GM18909 (cell line): Measurements from ENCODE around the gene MXRA5.
"Not testable (repeated sequence)": the region's sequence is repeated elsewhere in the genome, so short reads cannot be mapped to it uniquely, and the experiment has no call there.

Experiments used
- ATAC-seq: cut with Tn5 transposase; IDR thresholded peaks from one replicate; pipeline ENCODE4 v1.9.1; 2021; ENCODE audit warnings: mild to moderate bottlenecking; ENCODE audit not compliant: unreplicated experiment, poor library complexity

MXRA5 gene, protein sequence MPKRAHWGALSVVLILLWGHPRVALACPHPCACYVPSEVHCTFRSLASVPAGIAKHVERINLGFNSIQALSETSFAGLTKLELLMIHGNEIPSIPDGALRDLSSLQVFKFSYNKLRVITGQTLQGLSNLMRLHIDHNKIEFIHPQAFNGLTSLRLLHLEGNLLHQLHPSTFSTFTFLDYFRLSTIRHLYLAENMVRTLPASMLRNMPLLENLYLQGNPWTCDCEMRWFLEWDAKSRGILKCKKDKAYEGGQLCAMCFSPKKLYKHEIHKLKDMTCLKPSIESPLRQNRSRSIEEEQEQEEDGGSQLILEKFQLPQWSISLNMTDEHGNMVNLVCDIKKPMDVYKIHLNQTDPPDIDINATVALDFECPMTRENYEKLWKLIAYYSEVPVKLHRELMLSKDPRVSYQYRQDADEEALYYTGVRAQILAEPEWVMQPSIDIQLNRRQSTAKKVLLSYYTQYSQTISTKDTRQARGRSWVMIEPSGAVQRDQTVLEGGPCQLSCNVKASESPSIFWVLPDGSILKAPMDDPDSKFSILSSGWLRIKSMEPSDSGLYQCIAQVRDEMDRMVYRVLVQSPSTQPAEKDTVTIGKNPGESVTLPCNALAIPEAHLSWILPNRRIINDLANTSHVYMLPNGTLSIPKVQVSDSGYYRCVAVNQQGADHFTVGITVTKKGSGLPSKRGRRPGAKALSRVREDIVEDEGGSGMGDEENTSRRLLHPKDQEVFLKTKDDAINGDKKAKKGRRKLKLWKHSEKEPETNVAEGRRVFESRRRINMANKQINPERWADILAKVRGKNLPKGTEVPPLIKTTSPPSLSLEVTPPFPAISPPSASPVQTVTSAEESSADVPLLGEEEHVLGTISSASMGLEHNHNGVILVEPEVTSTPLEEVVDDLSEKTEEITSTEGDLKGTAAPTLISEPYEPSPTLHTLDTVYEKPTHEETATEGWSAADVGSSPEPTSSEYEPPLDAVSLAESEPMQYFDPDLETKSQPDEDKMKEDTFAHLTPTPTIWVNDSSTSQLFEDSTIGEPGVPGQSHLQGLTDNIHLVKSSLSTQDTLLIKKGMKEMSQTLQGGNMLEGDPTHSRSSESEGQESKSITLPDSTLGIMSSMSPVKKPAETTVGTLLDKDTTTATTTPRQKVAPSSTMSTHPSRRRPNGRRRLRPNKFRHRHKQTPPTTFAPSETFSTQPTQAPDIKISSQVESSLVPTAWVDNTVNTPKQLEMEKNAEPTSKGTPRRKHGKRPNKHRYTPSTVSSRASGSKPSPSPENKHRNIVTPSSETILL (N-terminal part only)

DNA sequence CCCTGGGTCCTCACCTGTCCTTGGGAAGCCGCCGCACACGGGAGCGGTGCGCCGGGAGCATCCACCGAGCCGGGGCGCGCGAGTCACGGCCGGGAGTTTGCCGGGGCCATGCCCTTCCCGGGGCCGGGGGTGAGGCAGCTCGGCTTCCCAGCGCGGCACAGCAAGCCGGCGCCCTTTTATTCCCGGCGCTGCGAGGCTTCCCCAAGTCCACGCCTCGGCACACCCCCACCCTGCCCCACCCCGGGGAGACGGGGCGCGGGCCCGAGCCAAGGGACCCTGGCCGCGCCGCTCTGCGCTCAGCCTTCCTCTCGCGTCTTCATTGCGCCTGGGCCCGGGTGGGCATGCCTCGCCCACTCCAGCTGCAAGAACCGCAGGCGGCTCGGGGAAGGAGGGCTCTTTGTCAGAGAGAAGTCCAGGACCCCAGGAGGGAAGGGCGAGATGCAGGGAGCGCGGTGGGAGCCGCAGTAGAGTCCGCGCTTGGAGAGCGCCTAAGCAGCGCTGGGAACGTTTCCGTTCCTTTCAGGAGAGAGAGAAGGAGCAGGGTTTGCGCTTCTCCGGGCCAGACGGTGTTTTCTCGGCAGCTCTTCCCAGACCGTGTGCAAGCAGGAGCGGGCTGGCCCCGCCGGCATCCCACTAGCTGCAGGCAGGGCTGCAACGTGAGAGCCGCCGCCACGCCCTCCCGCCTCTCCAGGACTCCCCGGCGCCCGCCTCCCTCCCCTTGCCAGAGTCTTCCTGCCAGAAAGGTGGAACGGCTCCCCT, at the start of gene MXRA5:
Gene MXRA5, minus strand, starts transcription at position 152 of the 759 bp plus-strand sequence. CDS start 2,819 bp downstream, outside the sequence.
- no peak for ATAC-seq

DNA sequence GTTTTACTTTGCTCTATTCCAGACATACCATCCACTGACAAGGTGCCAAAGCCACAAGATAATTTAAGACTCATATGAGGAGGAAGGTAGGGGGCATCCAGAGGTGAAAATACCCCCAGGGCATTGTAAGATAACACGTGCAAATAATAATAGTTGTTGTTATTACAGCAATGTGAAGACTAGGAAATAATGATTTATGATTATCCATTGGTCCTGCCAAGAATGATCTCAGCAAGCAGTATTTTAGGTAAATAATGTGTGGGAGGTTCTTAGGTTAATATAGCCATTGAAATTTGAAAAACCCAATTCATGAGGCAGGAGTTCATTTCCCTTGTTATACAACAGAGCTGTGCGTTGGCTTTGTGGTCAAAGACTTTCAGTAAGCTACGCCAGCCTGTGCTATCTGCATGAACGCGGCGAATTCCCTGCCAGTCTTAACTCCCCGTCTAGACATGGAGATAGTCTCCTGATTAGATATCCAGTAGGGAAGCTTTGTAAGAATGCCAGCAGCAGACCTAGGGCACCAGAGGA, 47.2 kb upstream of the MXRA5 start:
- ATAC-seq = no peak

DNA sequence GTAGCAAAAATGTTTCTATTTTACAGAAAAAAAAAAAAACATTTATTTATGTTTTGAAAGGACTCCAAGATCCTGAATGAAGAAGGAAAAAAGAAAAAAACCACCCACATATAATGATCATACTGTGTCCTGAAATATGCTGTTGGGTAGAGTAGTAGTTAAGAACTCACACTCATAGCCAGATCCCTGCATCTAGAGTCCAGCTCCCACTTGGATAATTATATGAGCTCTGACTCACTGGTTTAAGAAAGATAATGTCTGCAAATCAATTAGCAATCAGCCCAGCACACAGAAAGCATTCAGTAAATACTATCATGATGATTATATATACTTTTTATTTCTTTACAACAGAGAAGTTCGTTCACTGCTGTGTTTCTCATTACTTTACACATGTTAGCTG, 46.7 kb upstream of the MXRA5 start:
- no peak for ATAC-seq

DNA sequence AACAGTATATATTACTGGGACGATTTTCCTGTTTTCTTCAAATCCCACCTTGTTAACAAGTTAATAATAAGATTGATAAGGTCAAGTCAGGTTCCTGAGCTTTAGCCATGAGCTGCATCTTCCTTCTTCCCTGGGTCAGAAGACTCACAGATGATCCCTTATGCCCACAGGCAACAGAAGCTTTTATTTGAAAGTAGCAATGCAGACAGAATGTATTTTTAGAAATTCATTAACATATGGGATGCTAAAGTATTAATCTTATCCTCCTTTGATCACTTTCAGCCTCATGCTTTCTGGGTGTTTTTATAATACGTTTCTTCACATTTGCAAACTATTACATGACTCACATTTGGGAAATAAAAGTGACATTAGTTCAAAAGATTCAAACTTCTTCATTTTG, 42.0 kb upstream of the MXRA5 start:
- no peak for ATAC-seq

DNA sequence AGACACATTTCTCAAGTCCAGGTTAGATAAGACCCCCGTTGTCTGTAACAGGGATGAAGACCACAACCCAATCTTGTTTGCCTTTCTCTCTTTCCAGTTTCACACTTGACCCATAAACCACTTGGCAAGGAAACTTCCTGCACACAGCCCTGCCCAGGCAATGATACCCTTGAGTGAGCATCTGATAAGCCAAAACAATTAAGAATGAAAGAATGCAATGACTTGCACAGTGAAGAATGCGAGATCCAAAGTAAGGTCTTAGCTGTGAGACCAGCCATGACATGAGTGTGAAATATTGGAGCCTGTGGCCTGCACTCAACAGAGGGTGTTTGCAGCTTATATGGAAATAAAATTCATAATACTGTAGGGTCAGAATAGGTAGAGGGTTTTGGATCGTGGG, 37.9 kb upstream of the MXRA5 start:
- ATAC-seq = no peak

DNA sequence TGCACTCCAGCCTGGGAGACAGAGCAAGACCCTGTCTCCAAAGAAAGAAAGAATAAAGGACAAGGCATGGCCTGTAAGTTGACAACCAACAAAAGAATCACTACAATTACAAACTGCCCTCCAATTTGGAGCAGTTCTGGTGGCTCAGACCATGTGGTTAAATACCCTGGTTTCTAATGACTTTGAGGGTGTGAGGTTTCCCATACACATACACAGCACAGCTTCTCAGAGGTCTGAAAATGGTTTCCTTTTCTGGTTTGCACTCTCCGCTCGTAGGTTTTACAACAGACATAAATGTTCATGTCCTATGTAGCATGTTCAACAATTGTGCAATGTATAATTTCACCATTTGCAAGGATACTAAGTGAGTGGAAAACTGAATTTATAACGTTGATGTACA, 34.2 kb upstream of the MXRA5 start:
- ATAC-seq = no peak

DNA sequence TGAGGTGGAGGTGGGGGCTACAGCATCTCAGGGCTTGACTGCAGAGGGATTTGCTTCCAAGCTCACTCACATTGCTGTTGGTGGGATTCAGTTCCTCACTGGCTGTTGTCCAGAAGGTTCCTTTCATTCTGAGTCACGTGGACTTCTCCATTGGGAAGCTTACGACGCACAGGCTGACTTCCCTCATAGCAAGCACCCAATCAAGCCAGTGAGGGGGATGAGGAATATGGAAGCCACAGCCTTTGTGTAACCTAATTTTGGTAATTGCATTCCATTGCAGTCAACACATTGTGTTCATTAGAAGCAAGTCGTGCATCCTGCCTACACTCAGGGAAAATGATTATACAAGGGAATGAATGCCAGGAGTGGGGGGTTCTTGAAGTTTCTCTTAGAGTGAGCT, 32.7 kb upstream of the MXRA5 start:
- no peak for ATAC-seq

DNA sequence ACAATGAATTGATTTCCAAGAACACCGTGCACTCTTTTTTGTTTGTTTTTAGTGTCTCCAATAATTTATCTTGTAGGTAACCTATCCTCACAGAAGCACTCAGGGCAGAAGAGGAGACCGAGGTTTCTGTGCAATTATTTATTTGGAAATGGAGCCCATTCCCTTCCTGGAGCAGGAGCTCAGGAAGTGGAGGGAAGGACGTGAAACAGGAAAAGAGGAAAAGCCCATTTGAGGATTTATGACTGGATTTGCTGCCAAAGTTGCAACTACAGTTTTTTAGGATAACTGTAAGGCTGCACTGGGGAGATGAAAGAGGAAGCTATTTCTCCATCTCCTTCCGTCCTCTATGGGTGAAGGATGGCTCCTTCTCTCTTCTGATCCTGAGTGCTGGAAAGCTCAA, 31.7 kb upstream of the MXRA5 start:
- no peak for ATAC-seq

DNA sequence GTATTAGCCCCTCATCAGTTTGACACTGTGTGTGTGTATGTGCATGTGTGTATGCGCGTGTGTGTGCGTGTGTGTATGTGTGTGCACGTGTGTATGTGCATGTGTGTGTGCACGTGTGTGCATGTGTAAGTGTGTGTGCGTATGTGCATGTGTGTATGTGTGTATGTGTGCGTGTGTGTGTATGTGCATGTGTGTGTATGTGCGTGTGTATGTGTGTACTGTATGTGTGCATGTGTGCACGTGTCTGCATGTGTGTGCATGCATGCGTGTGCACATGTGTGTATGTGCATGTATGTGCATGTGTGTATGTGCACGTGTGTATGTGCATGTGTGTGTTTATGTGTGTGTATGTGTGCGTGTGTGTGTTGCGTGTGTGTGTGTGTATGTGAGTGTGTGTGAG, 31.1 kb upstream of the MXRA5 start:
- no peak for ATAC-seq

DNA sequence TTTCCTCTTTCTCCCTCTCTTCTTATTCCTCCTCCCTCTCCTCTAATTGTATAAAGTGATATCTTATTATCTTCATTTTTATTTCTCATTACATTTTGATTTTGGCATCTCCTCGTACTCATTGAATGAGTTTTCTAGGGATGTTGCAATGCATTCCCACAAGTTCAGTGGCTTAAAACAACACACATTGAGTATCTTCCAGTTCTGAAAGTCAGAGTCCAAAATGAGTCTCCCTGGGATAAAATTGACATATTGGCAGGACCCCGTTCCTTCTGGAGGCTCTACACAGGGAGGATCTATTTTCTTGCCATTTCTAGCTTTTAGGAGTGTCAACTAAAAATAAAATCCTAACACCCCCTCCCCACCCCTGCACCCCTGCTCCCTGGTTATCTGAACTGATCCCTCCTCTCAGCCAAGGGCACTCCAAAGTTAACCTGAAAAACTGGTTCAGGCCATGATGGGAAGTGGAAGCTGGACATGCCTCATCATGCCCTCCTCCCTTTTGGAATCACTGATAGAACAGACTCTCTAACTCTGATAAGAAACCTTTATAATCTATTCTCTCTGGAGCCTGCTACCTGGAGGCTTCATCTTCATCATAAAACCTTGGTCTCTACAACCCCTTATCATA, 29.5 kb upstream of the MXRA5 start:
- not testable (repeated sequence) for ATAC-seq

DNA sequence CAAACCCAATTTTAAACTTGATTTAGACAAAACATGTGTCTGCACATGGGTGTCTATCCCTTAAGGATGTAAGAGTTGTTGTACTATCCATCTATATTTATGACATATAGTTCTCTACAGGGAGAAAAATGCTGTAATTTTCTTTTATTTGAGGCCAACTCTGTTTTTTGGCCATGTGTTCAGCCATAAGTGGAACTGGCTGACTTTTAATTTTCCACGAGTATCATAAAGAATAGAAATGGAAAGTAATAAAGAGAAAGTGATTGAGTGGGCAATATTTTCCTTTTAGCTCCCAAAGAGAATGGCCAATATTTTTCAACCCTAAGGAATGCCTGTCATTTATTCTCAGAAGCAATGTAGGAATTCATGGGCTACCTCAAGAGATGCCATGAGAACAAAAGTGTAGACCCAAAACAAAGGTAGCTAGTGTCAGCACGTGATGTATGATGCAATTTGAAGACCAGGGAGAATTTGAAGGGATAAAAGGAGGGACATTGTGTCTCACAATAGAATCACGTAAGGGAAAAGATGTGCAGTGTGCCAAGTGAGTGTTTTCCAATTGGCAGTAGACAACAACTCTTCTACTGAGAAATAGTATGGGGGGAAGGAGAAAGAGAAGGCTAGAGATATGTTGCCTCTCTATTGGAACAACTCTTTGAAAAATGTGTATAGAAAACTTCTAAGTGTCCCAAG, 27.8 kb upstream of the MXRA5 start:
- ATAC-seq = no peak

DNA sequence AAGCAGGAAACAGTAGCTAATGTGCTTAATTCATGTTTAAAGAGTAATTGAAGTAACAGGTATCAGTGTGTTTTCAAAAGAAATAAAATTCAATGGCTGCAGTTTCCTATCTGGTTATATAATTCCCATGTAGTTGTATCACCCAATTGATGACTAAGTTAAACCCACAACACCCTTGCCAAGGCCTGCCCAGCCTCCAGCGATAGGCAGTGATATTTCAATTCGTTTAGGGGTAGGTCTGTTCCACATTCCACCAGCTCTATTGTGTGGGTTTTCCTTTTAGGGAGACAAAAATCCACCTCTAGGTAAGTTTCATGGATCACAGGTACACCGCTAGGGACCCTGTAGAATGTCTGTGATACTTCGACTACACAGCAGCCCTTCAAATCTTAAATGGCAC, 24.7 kb upstream of the MXRA5 start:
- ATAC-seq = no peak

DNA sequence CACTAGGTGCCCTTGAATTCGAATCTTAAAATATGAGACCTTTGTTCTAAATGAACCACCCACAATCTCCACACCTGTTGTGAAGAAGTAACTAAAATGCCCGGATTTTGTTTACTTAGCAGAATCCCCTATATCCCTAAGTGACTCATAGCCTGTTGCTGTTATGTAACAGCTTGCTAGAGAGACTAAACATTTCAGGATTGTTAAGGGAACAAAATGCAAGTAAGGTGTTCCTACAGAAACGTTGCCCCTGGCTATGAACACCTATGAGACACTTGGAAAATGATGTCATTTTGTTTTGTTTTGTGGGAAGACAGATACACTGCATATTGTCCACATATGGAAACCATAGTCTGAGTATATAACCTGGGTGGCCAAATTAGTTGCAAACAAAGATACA, 24.2 kb upstream of the MXRA5 start:
- no peak for ATAC-seq

DNA sequence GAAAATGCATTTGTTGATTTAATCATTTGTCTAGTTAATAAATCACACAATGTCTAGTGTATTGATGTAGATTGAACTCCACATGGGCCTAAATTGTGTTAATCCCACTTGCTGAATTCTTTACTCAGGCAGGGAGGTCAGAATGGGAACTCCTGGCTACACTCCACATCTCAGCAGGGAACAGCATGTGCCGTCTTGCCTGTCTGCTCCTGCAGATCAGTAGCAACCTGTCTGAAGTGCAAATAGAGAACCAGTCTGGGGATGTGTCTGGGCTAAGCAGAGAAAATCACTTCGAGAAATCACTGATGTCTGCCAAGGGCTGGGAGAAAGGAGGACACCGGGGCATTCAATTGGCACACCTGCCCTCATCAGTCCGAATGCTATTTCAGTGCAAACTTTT, 16.5 kb upstream of the MXRA5 start:
- no peak for ATAC-seq

DNA sequence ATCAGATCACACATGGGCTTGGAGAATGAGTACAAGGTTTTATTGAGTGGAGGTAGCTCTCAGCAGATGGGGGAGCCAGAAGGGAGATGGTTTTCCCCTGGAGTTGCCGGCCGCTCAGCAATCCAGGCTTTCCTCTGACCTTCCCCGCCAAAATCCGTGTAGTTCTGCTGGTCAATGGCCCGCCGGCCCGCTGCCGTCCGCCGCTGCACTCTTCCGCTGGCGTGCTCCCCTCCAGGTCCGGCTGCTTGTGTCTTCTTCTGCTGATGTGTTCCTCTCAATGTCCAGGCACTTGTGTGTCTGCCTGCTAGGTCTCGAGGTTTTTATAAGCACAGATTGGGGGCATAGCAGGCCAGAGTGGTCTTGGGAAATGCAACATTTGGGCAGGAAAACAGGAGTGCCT, 14.4 kb upstream of the MXRA5 start:
- no peak for ATAC-seq

DNA sequence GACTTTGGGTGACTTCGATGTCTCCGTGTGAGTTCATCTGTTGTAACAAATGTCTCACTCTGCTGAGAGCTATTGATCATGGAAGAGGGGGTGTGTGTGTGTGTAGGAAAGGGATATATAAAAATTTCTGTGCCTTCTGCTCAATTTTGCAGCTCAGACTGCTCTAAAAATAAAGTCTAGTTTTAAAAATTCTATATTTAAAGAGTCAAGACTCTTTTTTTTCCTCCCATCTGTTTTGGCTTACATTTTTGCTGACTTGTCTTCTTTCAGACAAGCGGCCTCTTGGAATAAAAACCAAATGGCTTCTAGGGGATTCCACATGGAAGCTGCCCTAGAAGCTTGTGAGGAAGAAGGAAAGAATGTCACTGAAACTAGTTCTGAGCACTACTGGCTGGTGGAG, 6.3 kb upstream of the MXRA5 start:
- ATAC-seq = not testable (repeated sequence)

DNA sequence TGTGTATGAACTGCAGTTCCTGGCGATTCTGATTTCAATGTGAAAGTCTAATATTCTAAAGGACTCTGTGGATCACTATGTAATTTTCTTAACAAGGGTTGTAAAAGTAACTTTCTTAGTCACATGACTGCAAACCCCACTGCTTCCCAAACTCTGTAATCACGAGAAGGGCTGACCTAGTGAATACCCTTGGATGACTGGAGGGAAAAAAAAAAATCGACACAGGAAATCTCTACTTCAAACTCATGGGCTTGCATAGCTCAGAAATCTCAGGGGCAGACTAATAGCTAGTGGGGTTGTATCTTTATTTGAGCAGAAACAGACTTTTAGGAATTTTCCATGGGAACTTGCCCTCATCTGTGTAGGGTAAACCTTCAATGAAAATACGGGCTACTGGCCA, 4.8 kb upstream of the MXRA5 start:
- ATAC-seq = no peak

DNA sequence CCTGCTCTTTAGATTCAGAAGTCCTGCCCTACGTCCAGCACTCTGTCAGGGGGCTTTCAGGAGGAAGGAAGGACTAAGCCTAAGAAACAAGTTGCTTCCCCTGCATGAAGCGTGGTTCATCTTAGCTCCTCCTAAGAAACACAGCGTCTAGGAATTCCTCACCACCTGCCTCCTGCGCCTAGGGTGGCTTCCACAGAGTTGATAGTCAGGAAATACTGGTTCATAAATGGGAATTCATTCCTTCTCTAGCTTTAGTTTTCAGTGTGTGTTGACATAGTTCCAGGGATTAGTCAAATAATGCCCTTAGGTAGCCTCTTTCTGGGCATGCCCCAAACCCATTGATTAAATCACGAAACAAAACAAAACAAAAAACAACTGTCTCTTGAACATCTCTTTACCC, 1.7 kb upstream of the MXRA5 start:
- no peak for ATAC-seq
